WI38 (cell line): Measurements from ENCODE around the gene GRAP2.

Experiments used
- H3K4me3 ChIP-seq: 2 replicates; pipeline ENCODE4 v1.5.1; 2011; ENCODE audit warnings: low read depth, mild to moderate bottlenecking, control low read depth, low read length
- TF ChIP-seq, protein P1 (sequence below): IDR thresholded peaks from 2 replicates; pipeline ENCODE4 v1.5.1; 2012; ENCODE audit warnings: low read depth, mild to moderate bottlenecking, control low read depth, low read length

Gene GRAP2

GRCh38 chr22:40000171-40000570 lies 99.3 kb downstream of the GRAP2 start:
- TF ChIP-seq, protein P1, sequence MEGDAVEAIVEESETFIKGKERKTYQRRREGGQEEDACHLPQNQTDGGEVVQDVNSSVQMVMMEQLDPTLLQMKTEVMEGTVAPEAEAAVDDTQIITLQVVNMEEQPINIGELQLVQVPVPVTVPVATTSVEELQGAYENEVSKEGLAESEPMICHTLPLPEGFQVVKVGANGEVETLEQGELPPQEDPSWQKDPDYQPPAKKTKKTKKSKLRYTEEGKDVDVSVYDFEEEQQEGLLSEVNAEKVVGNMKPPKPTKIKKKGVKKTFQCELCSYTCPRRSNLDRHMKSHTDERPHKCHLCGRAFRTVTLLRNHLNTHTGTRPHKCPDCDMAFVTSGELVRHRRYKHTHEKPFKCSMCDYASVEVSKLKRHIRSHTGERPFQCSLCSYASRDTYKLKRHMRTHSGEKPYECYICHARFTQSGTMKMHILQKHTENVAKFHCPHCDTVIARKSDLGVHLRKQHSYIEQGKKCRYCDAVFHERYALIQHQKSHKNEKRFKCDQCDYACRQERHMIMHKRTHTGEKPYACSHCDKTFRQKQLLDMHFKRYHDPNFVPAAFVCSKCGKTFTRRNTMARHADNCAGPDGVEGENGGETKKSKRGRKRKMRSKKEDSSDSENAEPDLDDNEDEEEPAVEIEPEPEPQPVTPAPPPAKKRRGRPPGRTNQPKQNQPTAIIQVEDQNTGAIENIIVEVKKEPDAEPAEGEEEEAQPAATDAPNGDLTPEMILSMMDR = no peak
- H3K4me3 ChIP-seq = no peak overlapping the region

DNA sequence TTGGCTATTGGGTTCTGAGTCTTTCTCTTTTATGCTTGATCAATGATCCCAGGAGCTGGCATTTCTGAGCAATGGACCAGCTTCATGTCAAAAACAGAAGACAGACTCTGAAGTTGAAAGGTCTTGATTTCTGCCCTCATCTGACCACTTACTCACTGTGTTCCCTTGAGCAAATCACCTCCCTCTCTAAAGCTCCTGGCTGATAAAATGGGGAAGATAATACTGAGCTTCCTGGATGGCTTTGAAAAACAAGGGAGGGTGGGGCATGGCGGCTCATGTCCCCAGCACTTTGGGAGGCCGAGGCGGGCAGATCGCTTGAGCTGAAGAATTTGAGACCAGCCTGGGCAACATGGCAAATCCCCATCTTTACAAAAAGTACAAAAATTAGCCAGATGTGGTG lies 100.2 kb downstream of the GRAP2 start:
- TF ChIP-seq, protein P1 = no peak
- H3K4me3 ChIP-seq = no peak overlapping the region

DNA sequence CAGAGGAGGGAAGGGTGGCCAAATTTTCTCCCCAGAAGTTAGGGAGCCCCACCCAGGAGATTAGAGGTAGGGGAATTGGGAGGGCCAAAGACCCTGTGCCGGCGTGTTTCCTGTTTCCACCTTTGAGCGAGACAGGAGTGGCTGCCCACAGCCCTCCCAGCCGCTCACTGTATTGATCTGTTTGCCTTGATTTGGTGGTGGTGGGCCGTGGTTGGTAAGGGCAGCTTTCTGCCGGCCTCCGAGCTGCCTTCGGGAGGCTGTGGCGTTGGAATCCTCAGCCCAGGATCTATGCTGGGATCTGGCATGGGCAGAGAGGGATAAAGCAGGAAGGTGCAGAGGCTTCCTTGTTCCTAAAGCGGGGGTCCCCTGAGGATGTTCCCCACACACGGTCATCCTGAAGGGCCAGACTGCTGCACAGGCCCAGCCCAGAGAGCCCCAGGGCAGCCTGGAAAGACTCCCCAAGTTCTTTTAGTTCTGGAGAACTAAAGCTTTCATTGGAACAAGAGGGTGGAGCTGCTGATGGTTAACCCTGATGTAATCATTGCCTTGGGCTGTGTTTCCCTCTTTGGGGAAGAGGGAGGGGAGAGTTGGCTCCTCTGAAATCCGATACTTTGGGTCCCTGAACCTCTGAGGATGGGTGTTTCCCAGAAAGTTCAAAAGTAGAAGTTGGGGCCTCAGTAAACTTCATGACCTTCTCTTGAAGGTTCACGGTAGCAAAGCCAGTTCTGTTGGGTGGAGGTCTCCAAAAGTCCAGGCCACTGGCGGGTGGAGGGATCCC lies 101.1 kb downstream of the GRAP2 start:
- TF ChIP-seq, protein P1 = no peak
- H3K4me3 ChIP-seq = no peak overlapping the region

DNA sequence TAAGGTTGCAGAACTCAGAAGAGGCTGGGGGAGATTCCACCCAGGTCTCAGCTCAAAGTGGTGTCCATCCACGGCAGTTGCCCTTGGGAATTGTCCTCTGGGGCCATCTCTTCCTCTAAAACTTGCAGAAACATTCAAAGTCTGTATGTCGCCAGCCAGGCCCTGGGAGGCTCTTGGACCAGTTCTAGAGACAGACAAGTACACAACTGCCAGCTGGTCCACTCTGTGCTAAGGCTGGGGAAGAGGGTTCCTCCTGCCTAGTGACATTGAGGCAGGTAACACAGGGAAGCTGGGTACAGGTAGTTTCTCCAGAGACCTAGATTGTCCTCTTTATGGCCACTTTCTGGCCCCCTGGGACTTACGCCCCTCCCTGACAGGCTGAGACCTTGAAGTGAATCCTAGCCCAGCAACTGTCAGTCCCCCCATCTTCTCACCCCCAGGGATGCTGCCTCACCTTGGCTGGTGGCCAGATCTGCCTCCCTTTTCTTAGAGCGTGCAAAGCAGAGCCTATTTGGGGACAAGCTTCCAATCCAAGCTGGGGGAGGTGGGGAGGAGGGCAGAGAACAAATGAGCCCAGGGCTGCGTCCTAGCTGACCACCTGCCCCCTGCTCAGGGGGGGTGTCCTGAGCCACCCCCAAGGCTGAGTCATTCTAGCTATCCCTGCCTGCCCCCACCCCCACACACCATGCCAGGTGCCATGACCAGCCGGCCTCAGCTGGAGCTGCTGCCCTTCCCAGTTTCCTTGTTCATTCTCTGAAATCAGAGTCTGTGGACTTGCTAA lies 102.2 kb downstream of the GRAP2 start:
- no peak overlapping the region for H3K4me3 ChIP-seq
- TF ChIP-seq, protein P1 = no peak

- TF ChIP-seq, protein P1 = no peak
- no peak overlapping the region for H3K4me3 ChIP-seq
Observed at GRCh38 chr22:40004836-40005235, 104.0 kb downstream of the GRAP2 start.

DNA sequence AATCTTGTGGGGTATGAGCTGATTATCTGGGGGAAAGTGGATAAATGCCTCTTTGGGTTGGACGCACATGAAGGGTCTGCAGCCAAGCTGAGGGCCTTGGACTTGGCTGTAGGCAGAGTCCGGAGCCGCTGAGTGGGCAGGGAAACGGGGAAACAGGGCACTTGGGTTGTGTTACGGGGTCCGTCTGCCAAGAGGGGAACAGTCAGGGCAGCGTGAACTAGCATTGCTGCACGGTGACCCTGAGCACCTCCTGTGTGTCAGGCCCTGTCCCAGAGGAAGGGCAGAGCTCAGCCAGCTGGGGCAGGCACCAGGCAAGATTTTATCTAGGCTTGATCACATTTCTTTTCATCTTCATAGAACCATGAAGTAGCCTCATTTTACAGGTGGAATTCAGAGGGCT lies 105.8 kb downstream of the GRAP2 start:
- H3K4me3 ChIP-seq = no peak overlapping the region
- TF ChIP-seq, protein P1 = no peak
